GM19099 (cell line): Measurements from ENCODE around the gene RNF215.

Experiments used
- POLR2A ChIP-seq: IDR thresholded peaks from 3 replicates; pipeline ENCODE4 v1.6.1; 2011; ENCODE audit warnings: low read depth; ENCODE audit not compliant: insufficient read length; ENCODE audit errors: extremely low read depth

The RNF215 gene

GRCh38 chr22:30332551-30332950 is 54.7 kb downstream of the RNF215 start:
- no peak for TF ChIP-seq POLR2A
